WTC11 (cell line): ENCODE measurements around the gene UBN1. TPM values are rescaled to one million over a fixed set of nuclear protein-coding genes. Genes with fewer than 3 reads are reported as not detected.

Experiments used
- ATAC-seq: fragments of 200-7000 bp; cut with Tn5 transposase; 2 replicates; pipeline ENCODE4 v1.10.0; 2021; ENCODE audit warnings: mild to moderate bottlenecking, moderate library complexity
- CTCF ChIA-PET: fragments of 300-600 bp; sonication (Branson Sonifier 250); formaldehyde crosslinking; loops from one replicate; lab custom pipeline; 2021; ENCODE audit warnings: antibody characterized with exemption; lab: Charles Lee
- POLR2A ChIA-PET: fragments of 350-600 bp; sonication (Branson Sonifier 250); formaldehyde crosslinking; loops from one replicate; lab custom pipeline; 2021; ENCODE audit warnings: antibody characterized with exemption; lab: Charles Lee
- DNase-seq: peaks from one replicate; pipeline ENCODE4 v3.0.0; 2021; ENCODE audit warnings: low spot score
- H3K27ac Mint-ChIP-seq: 2 replicates; pipeline ENCODE4 v1.8.0; 2021; ENCODE audit warnings: mixed read lengths
- H3K27me3 Mint-ChIP-seq: 2 replicates; pipeline ENCODE4 v1.8.0; 2021; ENCODE audit warnings: low read depth, mild to moderate bottlenecking, moderate library complexity, mixed read lengths
- H3K36me3 Mint-ChIP-seq: 2 replicates; pipeline ENCODE4 v1.8.0; 2021; ENCODE audit warnings: mixed read lengths
- H3K4me1 Mint-ChIP-seq: 2 replicates; pipeline ENCODE4 v1.8.0; 2022; ENCODE audit warnings: mixed read lengths
- H3K4me3 Mint-ChIP-seq: 2 replicates; pipeline ENCODE4 v1.8.0; 2021; ENCODE audit warnings: mild to moderate bottlenecking, moderate library complexity, mixed read lengths
- H3K9me3 Mint-ChIP-seq: 2 replicates; pipeline ENCODE4 v1.8.0; 2021; ENCODE audit warnings: mixed read lengths
- AFF4 ChIP-seq: sonication (generic); formaldehyde crosslinking; IDR thresholded peaks from 2 replicates; pipeline ENCODE4 v1.8.1; 2023; ENCODE audit warnings: mild to moderate bottlenecking, missing genetic modification reagents, borderline replicate concordance
- CREB1 ChIP-seq: sonication (generic); formaldehyde crosslinking; IDR thresholded peaks from 2 replicates; pipeline ENCODE4 v1.8.0; 2023; ENCODE audit warnings: mild to moderate bottlenecking, missing genetic modification reagents
- ELF4 ChIP-seq: sonication (generic); formaldehyde crosslinking; IDR thresholded peaks from 2 replicates; pipeline ENCODE4 v1.8.1; 2022; ENCODE audit warnings: low read depth, mild to moderate bottlenecking, moderate library complexity, missing genetic modification reagents
- FOXP1 ChIP-seq: sonication (generic); formaldehyde crosslinking; IDR thresholded peaks from 2 replicates; pipeline ENCODE4 v1.8.0; 2022; ENCODE audit warnings: missing genetic modification reagents, mild to moderate bottlenecking, moderate library complexity, borderline replicate concordance
- MYBL2 ChIP-seq: sonication (generic); formaldehyde crosslinking; IDR thresholded peaks from 2 replicates; pipeline ENCODE4 v1.8.1; 2023; ENCODE audit warnings: mild to moderate bottlenecking, moderate library complexity, missing genetic modification reagents
- SMAD4 ChIP-seq: sonication (generic); formaldehyde crosslinking; IDR thresholded peaks from 2 replicates; pipeline ENCODE4 v1.8.0; 2022; ENCODE audit warnings: mild to moderate bottlenecking, missing genetic modification reagents
- SP1 ChIP-seq: sonication (generic); formaldehyde crosslinking; conservative IDR thresholded peaks from 2 replicates; pipeline ENCODE4 v1.8.1; 2022; ENCODE audit warnings: missing genetic modification reagents
- USF2 ChIP-seq: sonication (generic); formaldehyde crosslinking; IDR thresholded peaks from 2 replicates; pipeline ENCODE4 v1.8.1; 2023; ENCODE audit warnings: mild to moderate bottlenecking, missing genetic modification reagents, moderate library complexity
- ZNF219 ChIP-seq: sonication (generic); formaldehyde crosslinking; IDR thresholded peaks from 2 replicates; pipeline ENCODE4 v1.8.0; 2023; ENCODE audit warnings: missing genetic modification reagents, mild to moderate bottlenecking, borderline replicate concordance
- ZNF263 ChIP-seq: sonication (generic); formaldehyde crosslinking; IDR thresholded peaks from 2 replicates; pipeline ENCODE4 v1.8.1; 2022; ENCODE audit warnings: low read depth, mild to moderate bottlenecking, moderate library complexity, missing genetic modification reagents
- ZNF281 ChIP-seq: sonication (generic); formaldehyde crosslinking; IDR thresholded peaks from 2 replicates; pipeline ENCODE4 v1.8.0; 2023; ENCODE audit warnings: mild to moderate bottlenecking, missing genetic modification reagents
- ZNF396 ChIP-seq: fragments of 250-450 bp; sonication (Bioruptor Pico); IDR thresholded peaks from 2 replicates; pipeline ENCODE4 v1.8.0; 2021; ENCODE audit warnings: mild to moderate bottlenecking, moderate library complexity, borderline replicate concordance
- total RNA-seq: library from RNA; stranded (reverse); gene quantifications from 3 replicates; pipeline ENCODE4 v1.2.3, GENCODE V29; 2021
- TF ChIP-seq, protein P1 (sequence below): sonication (generic); formaldehyde crosslinking; IDR thresholded peaks from 2 replicates; pipeline ENCODE4 v1.8.1; 2022; ENCODE audit warnings: low read depth, mild to moderate bottlenecking, moderate library complexity, missing genetic modification reagents, borderline replicate concordance
- TF ChIP-seq, protein P2 (sequence below): fragments of 250-450 bp; sonication (Bioruptor Pico); IDR thresholded peaks from 2 replicates; pipeline ENCODE4 v1.9.0; 2021; ENCODE audit warnings: moderate library complexity, mild to moderate bottlenecking, inconsistent platforms, borderline replicate concordance

Gene UBN1
- total RNA-seq, 1 experiment from 2014 or later: 38.5 TPM

DNA sequence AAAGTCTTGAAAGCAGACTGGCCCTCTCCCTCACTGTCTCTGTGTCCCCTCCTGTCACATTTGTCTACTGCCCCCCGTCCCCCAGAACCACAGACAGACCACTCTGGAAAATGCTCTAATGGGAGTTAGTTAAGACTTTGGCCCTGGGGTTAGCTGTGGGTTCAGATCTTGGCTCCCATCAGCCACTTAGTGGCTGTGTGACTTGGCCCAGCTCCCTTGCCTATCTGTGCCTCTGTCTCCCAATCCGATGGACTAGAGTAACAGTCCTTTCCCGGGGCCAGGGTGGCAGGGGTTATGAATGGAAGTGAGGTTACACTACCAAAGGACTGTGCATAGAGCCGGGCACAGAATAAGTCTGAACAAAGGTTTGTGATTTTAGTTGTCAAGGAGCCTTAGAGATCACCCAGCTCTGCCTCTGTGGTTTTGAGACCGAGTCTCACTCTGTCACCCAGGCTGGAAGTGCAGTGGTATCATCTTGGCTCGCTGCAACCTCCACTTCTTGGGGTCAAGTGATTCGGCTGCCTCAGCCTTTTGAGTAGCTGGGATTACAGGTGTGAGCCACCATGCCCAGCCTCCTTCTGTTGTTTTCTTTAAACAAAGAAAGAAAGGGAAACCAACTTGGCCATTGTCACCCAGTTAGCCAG lies 66.0 kb downstream of the UBN1 start:
- DNase-seq (no peak), ATAC-seq (no peak)
- H3K9me3 Mint-ChIP-seq: no peaks in the 10 kb centered on the region

GRCh38 chr16:4913774-4914525 lies 66.7 kb downstream of the UBN1 start:
- no peak for DNase-seq
- ChIA-PET POLR2A (no interaction called here), CTCF (interaction anchor here (1.3 to 2.1 kb wide), 4 partner anchors 17 to 44 kb away, joined by 3 to 6 read pairs (median 4); partner anchors contain the start of gene SEC14L5)
- Mint-ChIP-seq H3K4me3 (no peak overlapping the region), H3K4me1 (peaks cover 11% of the 10 kb centered on the region), H3K27me3 (no peaks in the 10 kb centered on the region), H3K36me3 (no peaks in the 10 kb centered on the region), H3K27ac (peak overlapping the region; percentile 32; the same call in 1 of the 2 replicates), H3K9me3 (no peaks in the 10 kb centered on the region)
- ATAC-seq: no peak
- TF ChIP-seq USF2 (no peak), MYBL2 (CRISPR knock-in tag) (no peak), CREB1 (CRISPR knock-in tag) (no peak), ZNF396 (no peak), ZNF219 (no peak), SP1 (CRISPR knock-in tag) (no peak), ELF4 (CRISPR knock-in tag) (no peak), ZNF281 (CRISPR knock-in tag) (no peak), ZNF263 (CRISPR knock-in tag) (no peak), FOXP1 (CRISPR knock-in tag) (no peak), SMAD4 (CRISPR knock-in tag) (no peak)
- TF ChIP-seq, protein P1, sequence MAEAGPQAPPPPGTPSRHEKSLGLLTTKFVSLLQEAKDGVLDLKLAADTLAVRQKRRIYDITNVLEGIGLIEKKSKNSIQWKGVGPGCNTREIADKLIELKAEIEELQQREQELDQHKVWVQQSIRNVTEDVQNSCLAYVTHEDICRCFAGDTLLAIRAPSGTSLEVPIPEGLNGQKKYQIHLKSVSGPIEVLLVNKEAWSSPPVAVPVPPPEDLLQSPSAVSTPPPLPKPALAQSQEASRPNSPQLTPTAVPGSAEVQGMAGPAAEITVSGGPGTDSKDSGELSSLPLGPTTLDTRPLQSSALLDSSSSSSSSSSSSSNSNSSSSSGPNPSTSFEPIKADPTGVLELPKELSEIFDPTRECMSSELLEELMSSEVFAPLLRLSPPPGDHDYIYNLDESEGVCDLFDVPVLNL (CRISPR knock-in tag): no peak

More for the DNA sequence above, 66.0 kb downstream of the UBN1 start:
- H3K27me3 Mint-ChIP-seq: no peaks in the 10 kb centered on the region
- TF ChIP-seq, protein P2, sequence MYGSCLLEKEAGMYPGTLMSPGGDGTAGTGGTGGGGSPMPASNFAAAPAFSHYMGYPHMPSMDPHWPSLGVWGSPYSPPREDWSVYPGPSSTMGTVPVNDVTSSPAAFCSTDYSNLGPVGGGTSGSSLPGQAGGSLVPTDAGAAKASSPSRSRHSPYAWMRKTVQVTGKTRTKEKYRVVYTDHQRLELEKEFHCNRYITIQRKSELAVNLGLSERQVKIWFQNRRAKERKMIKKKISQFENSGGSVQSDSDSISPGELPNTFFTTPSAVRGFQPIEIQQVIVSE (CRISPR knock-in tag): no peak
- TF ChIP-seq AFF4 (CRISPR knock-in tag): no peak
- H3K27ac Mint-ChIP-seq: peak overlapping the region; percentile 72; the same call in 1 of the 2 replicates
- CTCF ChIA-PET: interaction anchor here (1.3 to 2.1 kb wide), 4 partner anchors 18 to 45 kb away, joined by 3 to 6 read pairs (median 4); partner anchors contain the start of gene SEC14L5
- POLR2A ChIA-PET: no interaction called here
- H3K4me3 Mint-ChIP-seq: no peak overlapping the region
- H3K36me3 Mint-ChIP-seq: no peaks in the 10 kb centered on the region
- H3K4me1 Mint-ChIP-seq: peaks cover 4% of the 10 kb centered on the region
